Prostate gland (tissue), 2 donors: ENCODE results near the gene HMGCS1. TPM values are rescaled to one million over a fixed set of nuclear protein-coding genes. Genes with fewer than 3 reads are reported as not detected.

Source experiments
- DNase-seq: peaks from one replicate; pipeline ENCODE4 v3.0.0-alpha.2; 2019; ENCODE audit warnings: low spot score
- H3K27ac ChIP-seq, 2 donors: fragments of 200-600 bp; sonication (generic); 2 replicates each; pipeline ENCODE4 v1.5.1; 2017 to 2019
- H3K27me3 ChIP-seq: fragments of 200-600 bp; sonication (generic); replicated peaks from 2 replicates; pipeline ENCODE4 v1.5.1; 2019; ENCODE audit not compliant: insufficient read depth
- H3K36me3 ChIP-seq, 2 donors: fragments of 200-600 bp; sonication (generic); 1 replicate in 1 of 2; 2 replicates in 1 of 2; pipeline versions ENCODE4 v1.5.1 to v1.8.1; 2017 to 2019
- H3K4me1 ChIP-seq: fragments of 200-600 bp; sonication (generic); replicated peaks from 2 replicates; pipeline ENCODE4 v1.5.1; 2019
- H3K4me3 ChIP-seq, 2 donors: fragments of 200-600 bp; sonication (generic); 2 replicates each; pipeline ENCODE4 v1.5.1; 2017 to 2019
- H3K9me3 ChIP-seq: fragments of 200-600 bp; sonication (generic); 2 replicates; pipeline ENCODE4 v1.5.1; 2017
- CTCF ChIP-seq, 4 experiments: fragments of 200-600 bp in 2 of 4; fragments of 450-650 bp in 2 of 4; sonication (generic) in 2 of 4; IDR thresholded peaks; 1 replicate in 3 of 4; 2 replicates in 1 of 4; pipeline ENCODE4 v1.5.1; 2016 to 2019; ENCODE audit warnings: antibody characterized with exemption in 4 of 4, mild to moderate bottlenecking in 2 of 4, moderate library complexity in 2 of 4
- POLR2A ChIP-seq: fragments of 450-650 bp; IDR thresholded peaks from one replicate; pipeline ENCODE4 v1.6.1; 2016; ENCODE audit warnings: antibody characterized with exemption, mild to moderate bottlenecking
- POLR2AphosphoS5 ChIP-seq: sonication (generic); formaldehyde crosslinking; IDR thresholded peaks from one replicate; pipeline ENCODE4 v1.6.1; 2017; ENCODE audit warnings: antibody characterized with exemption
- WGBS: methylation state at CpG from one replicate; pipeline ENCODE4 v1.1.5; 2018; 5-methylcytosine and 5-hydroxymethylcytosine counted together
- intact Hi-C: fragments of 100-400 bp; cut with DNase I; formaldehyde crosslinking; loops from one replicate; pipeline ENCODE4 v1.14.2; 2022
- total RNA-seq, 2 donors: library from RNA; depleted of rRNA; stranded (reverse); fragments of >200 nt; gene quantifications; one replicate each; pipeline ENCODE4 v1.1.0, GENCODE V29; 2016

Gene HMGCS1
- total RNA-seq, 2 donors from 2014 or later, result 15.5 to 29.2 TPM

GRCh38 chr5:43302481-43302880 lies 10.7 kb downstream of the HMGCS1 start:
- Histone ChIP-seq H3K9me3 (no peaks in the 10 kb centered on the region), H3K4me3 (no peak overlapping the region), H3K36me3 (no peaks in the 10 kb centered on the region), H3K4me1 (peaks cover 5% of the 10 kb centered on the region), H3K27me3 (no peaks in the 10 kb centered on the region), H3K27ac (no peak overlapping the region)
- WGBS, result 91% methylated on average over 3 of the region's 3 CpGs
- no peak for DNase-seq
- TF ChIP-seq POLR2A, result no peak
- no peak for TF ChIP-seq POLR2AphosphoS5
- no peak for TF ChIP-seq CTCF (IDR thresholded peaks at IDR 0.05)
- intact Hi-C loops, result loop anchor here (10.0 kb wide), 1 partner anchor 82 kb away; no protein-coding TSS in a partner anchor

GRCh38 chr5:43301653-43302091 lies 11.5 kb downstream of the HMGCS1 start:
- Histone ChIP-seq H3K4me3 (no peak overlapping the region), H3K4me1 (peaks cover 5% of the 10 kb centered on the region), H3K9me3 (no peaks in the 10 kb centered on the region), H3K27ac (no peak overlapping the region), H3K36me3 (peaks cover 0 to 3% of the 10 kb centered on the region in 2 donors), H3K27me3 (no peaks in the 10 kb centered on the region)
- TF ChIP-seq CTCF (IDR thresholded peaks at IDR 0.05) (no peak), POLR2AphosphoS5 (no peak), POLR2A (no peak)
- WGBS, result 51% methylated on average over 3 of the region's 3 CpGs
- no peak for DNase-seq
- intact Hi-C loops, result loop anchor here (10.0 kb wide), 1 partner anchor 83 kb away; no protein-coding TSS in a partner anchor

- no peak for DNase-seq
- no peaks in the 10 kb centered on the region for H3K9me3 ChIP-seq
- 80% methylated on average over 1 of the region's 1 CpG for WGBS
- H3K27ac ChIP-seq, result no peak overlapping the region
- TF ChIP-seq POLR2AphosphoS5, result no peak
- no peak for TF ChIP-seq POLR2A
- no peak for TF ChIP-seq CTCF (IDR thresholded peaks at IDR 0.05)
- no peak overlapping the region for H3K4me3 ChIP-seq
- H3K36me3 ChIP-seq, result peaks cover 0 to 3% of the 10 kb centered on the region in 2 donors
- intact Hi-C loops, result loop anchor here (10.0 kb wide), 1 partner anchor 85 kb away; no protein-coding TSS in a partner anchor
- H3K4me1 ChIP-seq, result peaks cover 5% of the 10 kb centered on the region
- no peaks in the 10 kb centered on the region for H3K27me3 ChIP-seq
These were observed 13.1 kb downstream of the HMGCS1 start for GRCh38 chr5:43300112-43300511.

GRCh38 chr5:43298443-43298842 lies 14.8 kb downstream of the HMGCS1 start:
- Histone ChIP-seq H3K9me3 (no peaks in the 10 kb centered on the region), H3K4me1 (peaks cover 5% of the 10 kb centered on the region), H3K27ac (no peak overlapping the region), H3K4me3 (no peak overlapping the region), H3K27me3 (no peaks in the 10 kb centered on the region), H3K36me3 (peaks cover 0 to 3% of the 10 kb centered on the region in 2 donors)
- no peak for TF ChIP-seq CTCF (IDR thresholded peaks at IDR 0.05)
- WGBS, result 89% methylated on average over 5 of the region's 5 CpGs
- intact Hi-C loops, result no loop called here
- DNase-seq, result no peak

- Histone ChIP-seq H3K27me3 (no peaks in the 10 kb centered on the region), H3K4me3 (no peak overlapping the region), H3K4me1 (peaks cover 4% of the 10 kb centered on the region), H3K27ac (no peak overlapping the region), H3K36me3 (peaks cover 0 to 3% of the 10 kb centered on the region in 2 donors), H3K9me3 (no peaks in the 10 kb centered on the region)
- TF ChIP-seq CTCF (IDR thresholded peaks at IDR 0.05) (no peak), POLR2AphosphoS5 (no peak), POLR2A (no peak)
- intact Hi-C loops, result no loop called here
- DNase-seq, result no peak
- WGBS, result 88% methylated on average over 2 of the region's 2 CpGs
These were observed 16.4 kb downstream of the HMGCS1 start for GRCh38 chr5:43296835-43297234.
